HEK293 (cell line): Measurements from ENCODE around the gene KLHL18.
"Not testable (repeated sequence)": the region's sequence is repeated elsewhere in the genome, so short reads cannot be mapped to it uniquely, and the experiment has no call there.

Experiments used
- CTCF ChIA-PET: fragments of 350-600 bp; formaldehyde crosslinking; extraction: SDS; loops from one replicate; lab custom pipeline; 2021; ENCODE audit warnings: antibody characterized with exemption; lab: Yijun Ruan, JAX
- POLR2A ChIA-PET: fragments of 300-600 bp; formaldehyde crosslinking; extraction: SDS; loops from one replicate; lab custom pipeline; 2020; ENCODE audit warnings: antibody characterized with exemption, inconsistent platforms; lab: Yijun Ruan, JAX
- H3K27ac ChIP-seq: fragments of 200-500 bp; sonication (Bioruptor generic); 2 replicates; pipeline ENCODE4 v1.5.1; 2014; ENCODE audit warnings: low read depth, low read length, control low read depth, inconsistent platforms; ENCODE audit errors: extremely low read depth
- H3K36me3 ChIP-seq, 2 experiments: fragments of 200-500 bp in 1 of 2; sonication (Bioruptor generic) in 1 of 2; 1 replicate in 1 of 2; 2 replicates in 1 of 2; pipeline ENCODE4 v1.5.1; 2014 to 2017; ENCODE audit warnings: inconsistent platforms in 2 of 2, low read length in 2 of 2; ENCODE audit not compliant: control insufficient read depth in 2 of 2, insufficient read depth in 1 of 2
- H3K4me1 ChIP-seq: fragments of 200-500 bp; sonication (Bioruptor generic); 2 replicates; pipeline ENCODE4 v1.5.1; 2014; ENCODE audit warnings: mild to moderate bottlenecking, low read length, inconsistent platforms; ENCODE audit not compliant: control insufficient read depth, insufficient read depth
- H3K4me3 ChIP-seq: 2 replicates; pipeline ENCODE4 v1.5.1; 2011; ENCODE audit warnings: low read depth, mild to moderate bottlenecking, control low read depth, low read length, moderate library complexity
- H3K9me3 ChIP-seq: fragments of 200-500 bp; sonication (Bioruptor generic); 2 replicates; pipeline ENCODE4 v1.5.1; 2014; ENCODE audit warnings: low read depth, low read length, inconsistent platforms; ENCODE audit not compliant: control insufficient read depth, insufficient read depth
- GLI4 ChIP-seq: fragments of 450-650 bp; formaldehyde crosslinking; IDR thresholded peaks from 2 replicates; pipeline ENCODE4 v1.5.1; 2016; ENCODE audit warnings: missing biosample characterization, missing genetic modification characterization
- KLF1 ChIP-seq: fragments of 450-650 bp; formaldehyde crosslinking; IDR thresholded peaks from 2 replicates; pipeline ENCODE4 v1.5.1; 2016; ENCODE audit warnings: missing biosample characterization, missing genetic modification characterization
- KLF17 ChIP-seq: fragments of 450-650 bp; formaldehyde crosslinking; IDR thresholded peaks from 2 replicates; pipeline ENCODE4 v1.5.1; 2016; ENCODE audit warnings: missing biosample characterization, missing genetic modification characterization
- MZF1 ChIP-seq: fragments of 450-650 bp; formaldehyde crosslinking; IDR thresholded peaks from 2 replicates; pipeline ENCODE4 v1.5.1; 2017; ENCODE audit warnings: missing biosample characterization, missing genetic modification characterization, borderline replicate concordance
- OSR2 ChIP-seq: fragments of 450-650 bp; formaldehyde crosslinking; IDR thresholded peaks from 2 replicates; pipeline ENCODE4 v1.5.1; 2016; ENCODE audit warnings: missing biosample characterization, missing genetic modification characterization
- SETDB1 ChIP-seq: IDR thresholded peaks from one replicate; pipeline ENCODE4 v1.6.1; 2017; ENCODE audit warnings: mild to moderate bottlenecking, low read length, moderate library complexity, mixed read lengths; ENCODE audit not compliant: insufficient read length
- ZNF175 ChIP-seq: fragments of 450-650 bp; formaldehyde crosslinking; IDR thresholded peaks from 2 replicates; pipeline ENCODE4 v1.5.1; 2016; ENCODE audit warnings: missing biosample characterization, missing genetic modification characterization
- ZNF223 ChIP-seq: fragments of 450-650 bp; formaldehyde crosslinking; IDR thresholded peaks from 2 replicates; pipeline ENCODE4 v1.5.1; 2016; ENCODE audit warnings: missing biosample characterization, missing genetic modification characterization
- ZNF341 ChIP-seq: fragments of 450-650 bp; formaldehyde crosslinking; IDR thresholded peaks from 2 replicates; pipeline ENCODE4; 2016; ENCODE audit warnings: low read depth, missing biosample characterization, missing genetic modification characterization
- ZNF510 ChIP-seq: fragments of 450-650 bp; formaldehyde crosslinking; IDR thresholded peaks from 2 replicates; pipeline ENCODE4 v1.5.1; 2018; ENCODE audit warnings: mild to moderate bottlenecking, missing genetic modification characterization, missing biosample characterization; ENCODE audit not compliant: insufficient replicate concordance
- ZNF529 ChIP-seq: fragments of 450-650 bp; formaldehyde crosslinking; IDR thresholded peaks from 2 replicates; pipeline ENCODE4 v1.5.1; 2017; ENCODE audit warnings: missing genetic modification characterization, missing biosample characterization; ENCODE audit not compliant: insufficient replicate concordance
- ZNF560 ChIP-seq: fragments of 450-650 bp; formaldehyde crosslinking; IDR thresholded peaks from 2 replicates; pipeline ENCODE4 v1.5.1; 2017; ENCODE audit warnings: missing biosample characterization, missing genetic modification characterization, borderline replicate concordance
- ZNF571 ChIP-seq: fragments of 450-650 bp; formaldehyde crosslinking; IDR thresholded peaks from 2 replicates; pipeline ENCODE4 v1.5.0; 2017; ENCODE audit warnings: missing biosample characterization, missing genetic modification characterization
- ZNF600 ChIP-seq: fragments of 450-650 bp; formaldehyde crosslinking; IDR thresholded peaks from 2 replicates; pipeline ENCODE4 v1.5.1; 2016; ENCODE audit warnings: missing biosample characterization, missing genetic modification characterization
- ZNF610 ChIP-seq: fragments of 450-650 bp; formaldehyde crosslinking; IDR thresholded peaks from 2 replicates; pipeline ENCODE4 v1.5.1; 2016; ENCODE audit warnings: missing biosample characterization, missing genetic modification characterization, borderline replicate concordance
- ZNF629 ChIP-seq: fragments of 450-650 bp; formaldehyde crosslinking; IDR thresholded peaks from 2 replicates; pipeline ENCODE4 v1.5.1; 2017; ENCODE audit warnings: missing biosample characterization, missing genetic modification characterization
- ZNF660 ChIP-seq: fragments of 450-650 bp; IDR thresholded peaks from 2 replicates; pipeline ENCODE4 v1.5.1; 2018; ENCODE audit warnings: missing biosample characterization, mild to moderate bottlenecking, missing genetic modification characterization
- TF ChIP-seq, protein P1 (sequence below): fragments of 450-650 bp; formaldehyde crosslinking; IDR thresholded peaks from 2 replicates; pipeline ENCODE4 v1.5.1; 2016; ENCODE audit warnings: missing biosample characterization, missing genetic modification characterization
- TF ChIP-seq, protein P2 (sequence below): fragments of 450-650 bp; formaldehyde crosslinking; conservative IDR thresholded peaks from 2 replicates; pipeline ENCODE4 v1.5.1; 2016; ENCODE audit warnings: low read depth, missing biosample characterization, missing genetic modification characterization
- TF ChIP-seq, protein P3 (sequence below): fragments of 450-650 bp; formaldehyde crosslinking; IDR thresholded peaks from 2 replicates; pipeline ENCODE4 v1.5.1; 2016; ENCODE audit warnings: missing biosample characterization, missing genetic modification characterization

The KLHL18 gene

GRCh38 chr3:47360110-47360517 is 77.4 kb downstream of the KLHL18 start:
- not testable (repeated sequence) for H3K9me3 ChIP-seq

GRCh38 chr3:47362701-47363100 is 80.0 kb downstream of the KLHL18 start:
- CTCF ChIA-PET: no interaction called here
- H3K9me3 ChIP-seq: no peaks in the 10 kb centered on the region
- POLR2A ChIA-PET: no interaction called here
- no peak overlapping the region for H3K27ac ChIP-seq
- H3K4me3 ChIP-seq: no peak overlapping the region
- H3K36me3 ChIP-seq: no peaks in the 10 kb centered on the region
- TF ChIP-seq ZNF529 (tag by site-specific recombination): no peak
- no peak for TF ChIP-seq GLI4 (tag by site-specific recombination)
- TF ChIP-seq, protein P1, sequence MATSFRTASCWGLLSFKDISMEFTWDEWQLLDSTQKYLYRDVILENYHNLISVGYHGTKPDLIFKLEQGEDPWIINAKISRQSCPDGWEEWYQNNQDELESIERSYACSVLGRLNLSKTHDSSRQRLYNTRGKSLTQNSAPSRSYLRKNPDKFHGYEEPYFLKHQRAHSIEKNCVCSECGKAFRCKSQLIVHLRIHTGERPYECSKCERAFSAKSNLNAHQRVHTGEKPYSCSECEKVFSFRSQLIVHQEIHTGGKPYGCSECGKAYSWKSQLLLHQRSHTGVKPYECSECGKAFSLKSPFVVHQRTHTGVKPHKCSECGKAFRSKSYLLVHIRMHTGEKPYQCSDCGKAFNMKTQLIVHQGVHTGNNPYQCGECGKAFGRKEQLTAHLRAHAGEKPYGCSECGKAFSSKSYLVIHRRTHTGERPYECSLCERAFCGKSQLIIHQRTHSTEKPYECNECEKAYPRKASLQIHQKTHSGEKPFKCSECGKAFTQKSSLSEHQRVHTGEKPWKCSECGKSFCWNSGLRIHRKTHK (tag by site-specific recombination): no peak
- TF ChIP-seq ZNF660 (tag by site-specific recombination): no peak
- no peak for TF ChIP-seq MZF1 (tag by site-specific recombination)
- no peak for TF ChIP-seq ZNF510 (tag by site-specific recombination)
- no peak for TF ChIP-seq ZNF341 (tag by site-specific recombination)
- no peak for TF ChIP-seq ZNF610 (tag by site-specific recombination)
- no peak for TF ChIP-seq ZNF175 (tag by site-specific recombination)
- no peak for TF ChIP-seq ZNF571
- TF ChIP-seq ZNF560: no peak
- TF ChIP-seq, protein P2, sequence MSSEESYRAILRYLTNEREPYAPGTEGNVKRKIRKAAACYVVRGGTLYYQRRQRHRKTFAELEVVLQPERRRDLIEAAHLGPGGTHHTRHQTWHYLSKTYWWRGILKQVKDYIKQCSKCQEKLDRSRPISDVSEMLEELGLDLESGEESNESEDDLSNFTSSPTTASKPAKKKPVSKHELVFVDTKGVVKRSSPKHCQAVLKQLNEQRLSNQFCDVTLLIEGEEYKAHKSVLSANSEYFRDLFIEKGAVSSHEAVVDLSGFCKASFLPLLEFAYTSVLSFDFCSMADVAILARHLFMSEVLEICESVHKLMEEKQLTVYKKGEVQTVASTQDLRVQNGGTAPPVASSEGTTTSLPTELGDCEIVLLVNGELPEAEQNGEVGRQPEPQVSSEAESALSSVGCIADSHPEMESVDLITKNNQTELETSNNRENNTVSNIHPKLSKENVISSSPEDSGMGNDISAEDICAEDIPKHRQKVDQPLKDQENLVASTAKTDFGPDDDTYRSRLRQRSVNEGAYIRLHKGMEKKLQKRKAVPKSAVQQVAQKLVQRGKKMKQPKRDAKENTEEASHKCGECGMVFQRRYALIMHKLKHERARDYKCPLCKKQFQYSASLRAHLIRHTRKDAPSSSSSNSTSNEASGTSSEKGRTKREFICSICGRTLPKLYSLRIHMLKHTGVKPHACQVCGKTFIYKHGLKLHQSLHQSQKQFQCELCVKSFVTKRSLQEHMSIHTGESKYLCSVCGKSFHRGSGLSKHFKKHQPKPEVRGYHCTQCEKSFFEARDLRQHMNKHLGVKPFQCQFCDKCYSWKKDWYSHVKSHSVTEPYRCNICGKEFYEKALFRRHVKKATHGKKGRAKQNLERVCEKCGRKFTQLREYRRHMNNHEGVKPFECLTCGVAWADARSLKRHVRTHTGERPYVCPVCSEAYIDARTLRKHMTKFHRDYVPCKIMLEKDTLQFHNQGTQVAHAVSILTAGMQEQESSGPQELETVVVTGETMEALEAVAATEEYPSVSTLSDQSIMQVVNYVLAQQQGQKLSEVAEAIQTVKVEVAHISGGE (tag by site-specific recombination): no peak
- TF ChIP-seq OSR2 (tag by site-specific recombination): no peak
- TF ChIP-seq, all 188 proteins: peak for 0
- H3K4me1 ChIP-seq: no peaks in the 10 kb centered on the region

More at GRCh38 chr3:47360110-47360517, 77.4 kb downstream of the KLHL18 start:
- peak; percentile 75 for TF ChIP-seq KLF1 (tag by site-specific recombination)
- 0 out of 2 replicates have a peak, but pooled peaks have one; percentile 42 for TF ChIP-seq KLF17 (tag by site-specific recombination)
- TF ChIP-seq, protein P3, sequence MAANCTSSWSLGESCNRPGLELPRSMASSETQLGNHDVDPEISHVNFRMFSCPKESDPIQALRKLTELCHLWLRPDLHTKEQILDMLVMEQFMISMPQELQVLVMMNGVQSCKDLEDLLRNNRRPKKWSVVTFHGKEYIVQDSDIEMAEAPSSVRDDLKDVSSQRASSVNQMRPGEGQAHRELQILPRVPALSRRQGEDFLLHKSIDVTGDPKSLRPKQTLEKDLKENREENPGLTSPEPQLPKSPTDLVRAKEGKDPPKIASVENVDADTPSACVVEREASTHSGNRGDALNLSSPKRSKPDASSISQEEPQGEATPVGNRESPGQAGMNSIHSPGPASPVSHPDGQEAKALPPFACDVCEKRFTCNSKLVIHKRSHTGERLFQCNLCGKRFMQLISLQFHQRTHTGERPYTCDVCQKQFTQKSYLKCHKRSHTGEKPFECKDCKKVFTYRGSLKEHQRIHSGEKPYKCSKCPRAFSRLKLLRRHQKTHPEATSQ: 0 out of 2 replicates have a peak, but pooled peaks have one; percentile 19
- 0 out of 2 replicates have a peak, but pooled peaks have one; percentile 18 for TF ChIP-seq ZNF600
- TF ChIP-seq ZNF223: peak; percentile 90
- TF ChIP-seq SETDB1: peak; percentile 64
- TF ChIP-seq ZNF629 (tag by site-specific recombination): peak; percentile 12; the same call in 1 of the 2 replicates
- H3K27ac ChIP-seq, H3K36me3 ChIP-seq, POLR2A ChIA-PET, H3K4me3 ChIP-seq, H3K4me1 ChIP-seq, CTCF ChIA-PET: not testable (repeated sequence)
